Keratinocyte (primary cell): ENCODE results near the gene CHM. TPM values are rescaled to one million over a fixed set of nuclear protein-coding genes. Genes with fewer than 3 reads are reported as not detected.

Experiments
- DNase-seq: peaks from one replicate; pipeline ENCODE4 v3.0.0-alpha.2; 2011; ENCODE audit warnings: low read depth, missing footprints, low spot score
- FAIRE-seq: peaks from 2 replicates; lab custom pipeline; 2011; peaks lifted over from hg19 to GRCh38; lab: Jason Lieb, UNC
- H2AFZ ChIP-seq: 2 replicates; pipeline ENCODE4 v1.6.0; 2012; ENCODE audit warnings: low read length, control low read depth, inconsistent platforms; ENCODE audit not compliant: control insufficient read depth
- H3K27ac ChIP-seq: 2 replicates; pipeline ENCODE4 v1.5.1; 2011; ENCODE audit warnings: low read length; ENCODE audit not compliant: control insufficient read depth, insufficient read depth
- H3K27me3 ChIP-seq: 3 replicates; pipeline ENCODE4 v1.6.0; 2011; ENCODE audit warnings: low read length; ENCODE audit not compliant: control insufficient read depth, insufficient read depth; ENCODE audit errors: extremely low read depth
- H3K36me3 ChIP-seq, 2 experiments: 2 replicates in 1 of 2; 3 replicates in 1 of 2; pipeline ENCODE4 v1.5.1; 2011; ENCODE audit warnings: low read length in 2 of 2, mild to moderate bottlenecking in 1 of 2; ENCODE audit not compliant: control insufficient read depth in 2 of 2, insufficient read depth in 2 of 2; ENCODE audit errors: extremely low read depth in 1 of 2
- H3K4me1 ChIP-seq: 3 replicates; pipeline ENCODE4 v1.5.1; 2011; ENCODE audit warnings: low read length; ENCODE audit not compliant: control insufficient read depth, insufficient read depth; ENCODE audit errors: extremely low read depth
- H3K4me2 ChIP-seq: 3 replicates; pipeline ENCODE4 v1.6.0; 2011; ENCODE audit warnings: low read depth, low read length; ENCODE audit not compliant: control insufficient read depth, insufficient read depth; ENCODE audit errors: extremely low read depth
- H3K4me3 ChIP-seq, 3 experiments: fragments of 200-600 bp in 1 of 3; sonication (generic) in 1 of 3; 2 replicates in 2 of 3; 3 replicates in 1 of 3; pipeline ENCODE4 v1.5.1; 2011 to 2016; ENCODE audit warnings: low read length in 3 of 3, mild to moderate bottlenecking in 3 of 3, control low read depth in 2 of 3, inconsistent platforms in 1 of 3, low read depth in 1 of 3, mixed read lengths in 1 of 3, mixed run types in 1 of 3, moderate library complexity in 1 of 3; ENCODE audit not compliant: control insufficient read depth in 2 of 3, insufficient read depth in 2 of 3; ENCODE audit errors: extremely low read depth in 1 of 3
- H3K79me2 ChIP-seq: 2 replicates; pipeline ENCODE4 v1.6.0; 2012; ENCODE audit warnings: low read length; ENCODE audit not compliant: control insufficient read depth, insufficient read depth
- H3K9ac ChIP-seq: 3 replicates; pipeline ENCODE4 v1.6.0; 2011; ENCODE audit warnings: low read length; ENCODE audit not compliant: control insufficient read depth, insufficient read depth; ENCODE audit errors: extremely low read depth
- H3K9me1 ChIP-seq: 3 replicates; pipeline ENCODE4 v1.6.0; 2011; ENCODE audit warnings: low read length; ENCODE audit not compliant: control insufficient read depth, insufficient read depth; ENCODE audit errors: extremely low read depth
- H3K9me3 ChIP-seq: 2 replicates; pipeline ENCODE4 v1.5.1; 2012; ENCODE audit warnings: low read depth, low read length; ENCODE audit not compliant: control insufficient read depth
- H4K20me1 ChIP-seq: 3 replicates; pipeline ENCODE4 v1.6.0; 2011; ENCODE audit warnings: low read length; ENCODE audit not compliant: control insufficient read depth, insufficient read depth; ENCODE audit errors: extremely low read depth
- EZH2 ChIP-seq: IDR thresholded peaks from one replicate; pipeline ENCODE4 v1.6.1; 2012; ENCODE audit warnings: inconsistent platforms, mild to moderate bottlenecking, low read length, moderate library complexity
- dilution Hi-C: fragments of 300-500 bp; cut with MboI; formaldehyde crosslinking; loops from one replicate; pipeline ENCODE4 v1.7.0; 2020; ENCODE audit warnings: low sequenced_read_pairs; ENCODE audit not compliant: extremely low pct_ligation_motif_present
- polyA plus RNA-seq, 5 experiments: library from polyadenylated mRNA; depleted of rRNA in 3 of 5; stranded (reverse) in 3 of 5; stranded (forward) in 1 of 5; unstranded in 1 of 5; fragments of >200 nt; gene quantifications; 1 replicate in 1 of 5; 2 replicates in 3 of 5; 3 replicates in 1 of 5; pipeline versions ENCODE4 v1.2.1 to v1.2.3, GENCODE V29; 2011 to 2012; ENCODE audit warnings: missing spikeins in 2 of 5, low read depth in 1 of 5, low replicate concordance in 1 of 5
- TF ChIP-seq, protein P1 (sequence below), 3 experiments: IDR thresholded peaks in 1 of 3; conservative IDR thresholded peaks in 1 of 3; optimal IDR thresholded peaks in 1 of 3; 2 replicates in 2 of 3; 3 replicates in 1 of 3; pipeline versions ENCODE3 to v1.5.1; 2011; ENCODE audit warnings: low read length in 3 of 3, mild to moderate bottlenecking in 3 of 3, moderate library complexity in 2 of 3, control low read depth in 1 of 3, inconsistent platforms in 1 of 3; ENCODE audit not compliant: insufficient read depth in 2 of 3; ENCODE audit errors: extremely low read depth in 1 of 3

Gene CHM
- polyA plus RNA-seq, 1 donor (not counting 4 experiments of a cell fraction or from before 2014, with no cell fraction given) = 20.4 TPM

DNA sequence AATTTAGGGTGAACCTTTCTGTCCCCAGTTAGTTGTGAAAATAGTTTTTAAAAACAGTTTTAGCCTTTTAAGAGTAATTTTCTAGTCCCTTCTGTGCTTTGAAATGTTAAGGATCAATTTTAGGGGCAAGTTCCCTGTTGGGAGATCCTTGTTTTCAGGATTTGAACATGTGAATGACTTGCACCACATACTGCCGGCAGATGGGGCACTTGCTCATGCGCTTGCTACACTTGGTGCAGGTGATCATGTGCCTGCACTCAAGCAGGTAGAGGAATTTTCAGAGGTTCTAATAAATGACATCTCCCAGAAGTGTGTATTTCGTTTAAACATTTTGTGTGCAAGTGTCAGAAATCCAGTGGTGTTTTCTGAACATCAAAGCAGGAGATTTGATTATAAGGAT is 195.9 kb downstream of the CHM start:
- TF ChIP-seq, protein P1, sequence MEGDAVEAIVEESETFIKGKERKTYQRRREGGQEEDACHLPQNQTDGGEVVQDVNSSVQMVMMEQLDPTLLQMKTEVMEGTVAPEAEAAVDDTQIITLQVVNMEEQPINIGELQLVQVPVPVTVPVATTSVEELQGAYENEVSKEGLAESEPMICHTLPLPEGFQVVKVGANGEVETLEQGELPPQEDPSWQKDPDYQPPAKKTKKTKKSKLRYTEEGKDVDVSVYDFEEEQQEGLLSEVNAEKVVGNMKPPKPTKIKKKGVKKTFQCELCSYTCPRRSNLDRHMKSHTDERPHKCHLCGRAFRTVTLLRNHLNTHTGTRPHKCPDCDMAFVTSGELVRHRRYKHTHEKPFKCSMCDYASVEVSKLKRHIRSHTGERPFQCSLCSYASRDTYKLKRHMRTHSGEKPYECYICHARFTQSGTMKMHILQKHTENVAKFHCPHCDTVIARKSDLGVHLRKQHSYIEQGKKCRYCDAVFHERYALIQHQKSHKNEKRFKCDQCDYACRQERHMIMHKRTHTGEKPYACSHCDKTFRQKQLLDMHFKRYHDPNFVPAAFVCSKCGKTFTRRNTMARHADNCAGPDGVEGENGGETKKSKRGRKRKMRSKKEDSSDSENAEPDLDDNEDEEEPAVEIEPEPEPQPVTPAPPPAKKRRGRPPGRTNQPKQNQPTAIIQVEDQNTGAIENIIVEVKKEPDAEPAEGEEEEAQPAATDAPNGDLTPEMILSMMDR (optimal IDR thresholded peaks at IDR 0.05 in 1 of 3, IDR thresholded peaks at IDR 0.05 in 1 of 3, conservative IDR thresholded peaks at IDR 0.05 in 1 of 3; ENCODE audit: extremely low read depth in 1 of 3, insufficient read depth in 2 of 3, low read length in 3 of 3) = peak; percentile 35 to 71 (median 70)
- no peak for TF ChIP-seq EZH2
- Histone ChIP-seq H3K4me1 (no peaks in the 10 kb centered on the region), H3K79me2 (no peaks in the 10 kb centered on the region), H3K9ac (no peak overlapping the region), H3K36me3 (no peaks in the 10 kb centered on the region), H4K20me1 (no peaks in the 10 kb centered on the region), H3K4me3 (no peak overlapping the region), H3K27ac (no peak overlapping the region), H3K9me3 (no peaks in the 10 kb centered on the region), H3K4me2 (no peak overlapping the region), H3K9me1 (no peaks in the 10 kb centered on the region), H3K27me3 (no peaks in the 10 kb centered on the region), H2AFZ (no peak overlapping the region)
- FAIRE-seq = no peak
- dilution Hi-C loops = no loop called here
- no peak for DNase-seq

GRCh38 chrX:85836868-85837267 is 210.5 kb downstream of the CHM start:
- dilution Hi-C loops = no loop called here
- H3K79me2 ChIP-seq = no peaks in the 10 kb centered on the region
- no peak overlapping the region for H2AFZ ChIP-seq
- H3K9me1 ChIP-seq = no peaks in the 10 kb centered on the region
- no peaks in the 10 kb centered on the region for H3K36me3 ChIP-seq
- TF ChIP-seq, protein P1 (optimal IDR thresholded peaks at IDR 0.05 in 1 of 3, IDR thresholded peaks at IDR 0.05 in 1 of 3, conservative IDR thresholded peaks at IDR 0.05 in 1 of 3; ENCODE audit: extremely low read depth in 1 of 3, insufficient read depth in 2 of 3, low read length in 3 of 3) = no peak
- TF ChIP-seq EZH2 = no peak
- H3K4me2 ChIP-seq = no peak overlapping the region
- H3K9me3 ChIP-seq = no peaks in the 10 kb centered on the region
- DNase-seq (no peak), FAIRE-seq (no peak)
- H3K27me3 ChIP-seq = no peaks in the 10 kb centered on the region
- H4K20me1 ChIP-seq = no peaks in the 10 kb centered on the region
- H3K4me1 ChIP-seq = no peaks in the 10 kb centered on the region
- H3K27ac ChIP-seq = no peak overlapping the region
- no peak overlapping the region for H3K9ac ChIP-seq
- H3K4me3 ChIP-seq = no peak overlapping the region
